GM12892 (cell line): ENCODE measurements around the gene HNRNPM.

Source experiments
- POLR2A ChIP-seq: IDR thresholded peaks from 2 replicates; pipeline ENCODE4 v1.6.1; 2011; ENCODE audit warnings: low read depth, low read length, control low read depth
- POLR2AphosphoS5 ChIP-seq: IDR thresholded peaks from 2 replicates; pipeline ENCODE4 v1.6.1; 2011; ENCODE audit warnings: low read depth, low read length, control low read depth

GRCh38 chr19:8462571-8462970 is 17.8 kb downstream of the HNRNPM start:
- TF ChIP-seq POLR2AphosphoS5 (no peak), POLR2A (no peak)
